NCI-H524 treated with DMSO at 0.1 percent for 48 hours (cell line): ENCODE data around the gene MAGED4.
"Not testable (repeated sequence)": the region's sequence is repeated elsewhere in the genome, so short reads cannot be mapped to it uniquely, and the experiment has no call there.

ENCODE experiments used
- DNase-seq: peaks from one replicate; lab custom pipeline; 2025; lab: John Stamatoyannopoulos, UW

Gene MAGED4

GRCh38 chrX:52184440-52185077, at the start of gene MAGED4:
Gene MAGED4, plus strand, starts transcription at chrX:52184888. Its CDS starts 1,035 bp downstream, at chrX:52185923.
- not testable (repeated sequence) for DNase-seq

GRCh38 chrX:52138830-52139544, 45.7 kb upstream of the MAGED4 start:
- DNase-seq: no peak

GRCh38 chrX:52139545-52139895, 45.2 kb upstream of the MAGED4 start:
- DNase-seq: no peak

GRCh38 chrX:52140020-52140419, 44.7 kb upstream of the MAGED4 start:
- no peak for DNase-seq

GRCh38 chrX:52150667-52151066, 34.0 kb upstream of the MAGED4 start:
- not testable (repeated sequence) for DNase-seq

- not testable (repeated sequence) for DNase-seq
Measured at GRCh38 chrX:52160140-52160539, 24.5 kb upstream of the MAGED4 start.

GRCh38 chrX:52166840-52167239, 17.8 kb upstream of the MAGED4 start:
- DNase-seq: no peak

GRCh38 chrX:52171055-52171454, 13.6 kb upstream of the MAGED4 start:
- not testable (repeated sequence) for DNase-seq

GRCh38 chrX:52185078-52185453, 378 bp downstream of the MAGED4 start:
- not testable (repeated sequence) for DNase-seq

GRCh38 chrX:52211405-52211804, 26.7 kb downstream of the MAGED4 start:
- not testable (repeated sequence) for DNase-seq

GRCh38 chrX:52213276-52213675, 28.6 kb downstream of the MAGED4 start:
- no peak for DNase-seq

- no peak for DNase-seq
Measured at GRCh38 chrX:52216541-52216940, 31.9 kb downstream of the MAGED4 start.

GRCh38 chrX:52217494-52218160, 32.9 kb downstream of the MAGED4 start:
- no peak for DNase-seq

- DNase-seq: no peak
Measured at GRCh38 chrX:52220936-52221335, 36.2 kb downstream of the MAGED4 start.
